Heart left ventricle (tissue), 16 donors: Measurements from ENCODE around the gene ARAP1. TPM values are rescaled to one million over a fixed set of nuclear protein-coding genes. Genes with fewer than 3 reads are reported as not detected.

Experiments used
- ATAC-seq, 4 donors: fragments of 200-7000 bp; cut with Tn5 transposase; one replicate each; pipeline ENCODE4 v1.9.1; 2020 to 2022; ENCODE audit warnings: moderate library complexity in 4 of 4, mild to moderate bottlenecking in 3 of 4, moderate number of reproducible peaks in 1 of 4
- DNase-seq, 5 donors: peaks; one replicate each; pipeline ENCODE4 v3.0.0-alpha.2; 2020
- H3K27ac ChIP-seq, 12 donors: fragments of 200-600 bp; sonication (generic) in 4 of 12; one replicate each; pipeline versions ENCODE4 v1.5.0 to v1.8.0; 2016 to 2022; ENCODE audit warnings: mild to moderate bottlenecking in 2 of 12
- H3K27me3 ChIP-seq, 9 donors: fragments of 200-600 bp; sonication (generic) in 2 of 9; one replicate each; pipeline versions ENCODE4 v1.5.1 to v1.8.0; 2016 to 2022; ENCODE audit warnings: mild to moderate bottlenecking in 3 of 9
- H3K36me3 ChIP-seq, 9 donors: fragments of 200-600 bp; sonication (generic) in 2 of 9; one replicate each; pipeline versions ENCODE4 v1.5.0 to v1.8.0; 2018 to 2022; ENCODE audit warnings: mild to moderate bottlenecking in 2 of 9
- H3K4me1 ChIP-seq, 12 donors: fragments of 200-600 bp; sonication (generic) in 4 of 12; one replicate each; pipeline versions ENCODE4 v1.5.0 to v1.8.0; 2016 to 2022; ENCODE audit warnings: mild to moderate bottlenecking in 3 of 12
- H3K4me3 ChIP-seq, 12 donors: fragments of 200-600 bp; sonication (generic) in 4 of 12; one replicate each; pipeline versions ENCODE4 v1.5.0 to v1.8.0; 2017 to 2022; ENCODE audit warnings: mild to moderate bottlenecking in 9 of 12, moderate library complexity in 4 of 12
- H3K9me3 ChIP-seq, 12 donors: fragments of 200-600 bp; sonication (generic) in 4 of 12; one replicate each; pipeline versions ENCODE4 v1.5.0 to v1.8.0; 2016 to 2022; ENCODE audit warnings: mild to moderate bottlenecking in 1 of 12
- POLR2A ChIP-seq, 2 donors: fragments of 450-650 bp; IDR thresholded peaks; one replicate each; pipeline ENCODE4 v1.6.1; 2017; ENCODE audit warnings: antibody characterized with exemption in 2 of 2, mild to moderate bottlenecking in 2 of 2, moderate library complexity in 2 of 2
- WGBS, 4 donors: extraction: QIAGEN DNeasy Blood & Tissue Kit in 2 of 4; methylation state at CpG; one replicate each; pipeline versions ENCODE4 v1.1.5 to v1.1.7; 2013 to 2018; 5-methylcytosine and 5-hydroxymethylcytosine counted together
- intact Hi-C, 10 donors: fragments of 100-400 bp; cut with DNase I; formaldehyde crosslinking; loops; one replicate each; pipeline versions ENCODE4 v1.11.1 to v1.14.2; 2022
- polyA plus RNA-seq, 2 donors: library from polyadenylated mRNA; stranded (reverse); fragments of 200-250 nt; gene quantifications; one replicate each; pipeline ENCODE4 v1.2.3, GENCODE V29; 2013
- total RNA-seq, 9 donors: library from RNA; depleted of rRNA in 2 of 9; stranded (reverse); fragments of >200 nt in 2 of 9; fragmentation: NEBNext Ultra II Directional in 3 of 9; extraction: Animal tissue kit (Norgen Biotek cat#: 25700) in 3 of 9; gene quantifications; one replicate each; pipeline versions ENCODE4 v1.1.0 to v1.2.4, GENCODE V29; 2016 to 2023
- TF ChIP-seq, protein P1 (sequence below), 12 donors: fragments of 200-600 bp; sonication (generic) in 4 of 12; IDR thresholded peaks; one replicate each; pipeline versions ENCODE4 v1.5.0 to v1.8.0; 2018 to 2022; ENCODE audit warnings: antibody characterized with exemption in 12 of 12, mild to moderate bottlenecking in 5 of 12
- donor health status: ischemic (EF 13 %, LVEDD 7.1; RV severe dilation, severe dysfunction).
- donor health status: healthy with polysubstance abuse.
- donor health status: DM: no; HTN: yes; CAD: no.
- donor health status: DM: no; HTN: no; CAD: no.
- donor health status: ischemic (EF 25% LVEDD 6.9; RV normal size, moderate dysfunction).
- donor health status: ischemic (EF 25% LVEDD 5.7; RV mildly dilated, moderate dysfunction).
- donor health status: healthy.
- donor health status: DM: yes; HTN: yes; CAD: no.
- donor health status: ischemic (EF 35%, LVEDD 5.7; RV mildly dilated, moderate dysfunction).
- donor health status: nonischemic (EF 11% LVEDD 7.7; RV severe dilation, severe dysfunction).
- donor health status: DM: yes; HTN: yes; CAD: no.
- donor health status: PGD.
- donor health status: ischemic (EF 29% LVEDD 5.4; RV normal size, mild dysfunction).
- donor health status: nonischemic (EF 23%, LVEDD 6.1; RV moderate dilation, normal function).

Gene ARAP1
- total and polyA plus RNA-seq, 11 donors: 35.4 to 116 (median 43.6) TPM

- H3K36me3 ChIP-seq: no peaks in the 10 kb centered on the region
- H3K27ac ChIP-seq: no peak overlapping the region
- DNase-seq: no peak
- ATAC-seq: no peak
- intact Hi-C loops: no loop called here
- 94 to 98% (median 95%) methylated on average over 4 of the region's 4 CpGs for WGBS, 4 donors
- no peaks in the 10 kb centered on the region for H3K9me3 ChIP-seq
- peaks cover 0 to 5% (median 0%) of the 10 kb centered on the region in 12 donors for H3K4me1 ChIP-seq
- H3K4me3 ChIP-seq: no peak overlapping the region
- no peaks in the 10 kb centered on the region for H3K27me3 ChIP-seq
- TF ChIP-seq POLR2A (IDR thresholded peaks at IDR 0.05): no peak
- TF ChIP-seq, protein P1, sequence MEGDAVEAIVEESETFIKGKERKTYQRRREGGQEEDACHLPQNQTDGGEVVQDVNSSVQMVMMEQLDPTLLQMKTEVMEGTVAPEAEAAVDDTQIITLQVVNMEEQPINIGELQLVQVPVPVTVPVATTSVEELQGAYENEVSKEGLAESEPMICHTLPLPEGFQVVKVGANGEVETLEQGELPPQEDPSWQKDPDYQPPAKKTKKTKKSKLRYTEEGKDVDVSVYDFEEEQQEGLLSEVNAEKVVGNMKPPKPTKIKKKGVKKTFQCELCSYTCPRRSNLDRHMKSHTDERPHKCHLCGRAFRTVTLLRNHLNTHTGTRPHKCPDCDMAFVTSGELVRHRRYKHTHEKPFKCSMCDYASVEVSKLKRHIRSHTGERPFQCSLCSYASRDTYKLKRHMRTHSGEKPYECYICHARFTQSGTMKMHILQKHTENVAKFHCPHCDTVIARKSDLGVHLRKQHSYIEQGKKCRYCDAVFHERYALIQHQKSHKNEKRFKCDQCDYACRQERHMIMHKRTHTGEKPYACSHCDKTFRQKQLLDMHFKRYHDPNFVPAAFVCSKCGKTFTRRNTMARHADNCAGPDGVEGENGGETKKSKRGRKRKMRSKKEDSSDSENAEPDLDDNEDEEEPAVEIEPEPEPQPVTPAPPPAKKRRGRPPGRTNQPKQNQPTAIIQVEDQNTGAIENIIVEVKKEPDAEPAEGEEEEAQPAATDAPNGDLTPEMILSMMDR (IDR thresholded peaks at IDR 0.05): no peak
Measured at GRCh38 chr11:72767203-72768062, 15.2 kb upstream of the ARAP1 start.

DNA sequence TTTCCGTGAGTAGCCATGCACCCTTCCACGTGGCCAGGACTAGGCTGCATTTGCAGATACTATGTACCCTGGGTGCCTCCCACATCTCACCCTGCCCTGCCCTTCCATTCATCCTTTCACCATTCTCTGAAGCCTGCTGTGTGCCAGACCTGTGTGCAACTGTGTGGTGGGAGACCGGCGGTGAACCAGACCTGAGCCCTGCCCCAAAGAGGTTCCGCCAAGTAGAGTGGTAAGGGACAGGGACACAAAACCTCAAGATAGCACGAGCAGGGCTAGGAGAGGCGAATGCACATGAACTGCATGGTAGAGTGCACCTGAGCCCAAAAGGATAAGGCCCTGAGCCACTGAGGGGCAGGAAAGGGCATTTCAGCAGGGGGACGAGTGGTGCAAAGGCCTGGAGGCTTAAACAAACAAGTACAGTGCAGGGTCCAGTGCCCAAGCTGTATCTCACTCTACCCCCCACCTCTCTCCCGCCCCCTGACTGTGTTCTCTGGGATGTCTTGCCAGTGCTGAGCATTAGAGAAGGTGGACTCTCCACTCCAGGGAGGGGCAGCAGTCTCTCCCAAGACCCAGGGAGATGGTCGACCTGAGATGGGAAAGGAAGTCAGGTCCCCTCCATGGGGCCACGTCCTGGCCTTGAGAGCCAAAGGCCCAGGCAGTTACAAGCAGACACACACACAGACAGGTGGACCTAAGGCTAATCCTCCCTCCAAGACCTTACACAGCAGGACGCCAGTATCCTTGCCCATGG is 14.1 kb upstream of the ARAP1 start:
- H3K36me3 ChIP-seq: no peaks in the 10 kb centered on the region
- 86 to 88% (median 87%) methylated on average over 11 to 12 of the region's 12 CpGs for WGBS, 4 donors
- DNase-seq (no peak), ATAC-seq (no peak)
- H3K27ac ChIP-seq: no peak overlapping the region
- no peak overlapping the region for H3K4me3 ChIP-seq
- H3K27me3 ChIP-seq: no peaks in the 10 kb centered on the region
- intact Hi-C loops: no loop called here
- no peaks in the 10 kb centered on the region for H3K9me3 ChIP-seq
- TF ChIP-seq POLR2A (IDR thresholded peaks at IDR 0.05): no peak
- TF ChIP-seq, protein P1 (IDR thresholded peaks at IDR 0.05): no peak
- H3K4me1 ChIP-seq: peaks cover 0 to 5% (median 0%) of the 10 kb centered on the region in 12 donors

- DNase-seq (no peak), ATAC-seq (no peak)
- Histone ChIP-seq H3K27ac (no peak overlapping the region), H3K9me3 (no peaks in the 10 kb centered on the region), H3K27me3 (no peaks in the 10 kb centered on the region), H3K4me3 (no peak overlapping the region), H3K4me1 (peaks cover 0 to 10% (median 1%) of the 10 kb centered on the region in 12 donors), H3K36me3 (no peaks in the 10 kb centered on the region)
- TF ChIP-seq POLR2A (IDR thresholded peaks at IDR 0.05): no peak
- TF ChIP-seq, protein P1 (IDR thresholded peaks at IDR 0.05): no peak
- intact Hi-C loops: no loop called here
- 86 to 90% (median 89%) methylated on average over 12 to 13 of the region's 13 CpGs for WGBS, 4 donors
Measured at GRCh38 chr11:72764503-72764902, 12.3 kb upstream of the ARAP1 start.

DNA sequence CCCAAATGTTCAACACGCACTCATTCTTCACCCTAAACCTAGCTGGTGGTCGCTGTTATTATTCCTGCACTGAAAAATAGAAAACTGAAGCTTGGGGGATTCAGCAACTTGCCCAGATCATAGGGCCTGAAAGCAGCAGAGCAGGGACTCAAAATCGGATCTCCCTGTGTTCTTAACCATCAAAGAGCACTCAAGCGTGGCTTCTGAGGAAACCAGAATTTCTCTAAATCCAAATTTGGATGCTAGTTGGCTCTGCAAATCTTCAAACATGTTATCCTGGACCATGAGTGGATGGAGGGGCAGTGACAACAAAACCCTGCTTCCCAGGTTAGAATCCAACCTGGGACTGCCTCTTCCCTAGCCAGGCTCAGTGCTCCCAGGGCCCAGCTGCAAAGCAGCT is 11.6 kb upstream of the ARAP1 start:
- Histone ChIP-seq H3K36me3 (no peaks in the 10 kb centered on the region), H3K27ac (no peak overlapping the region), H3K9me3 (no peaks in the 10 kb centered on the region), H3K4me3 (no peak overlapping the region), H3K4me1 (peaks cover 0 to 16% (median 2%) of the 10 kb centered on the region in 12 donors), H3K27me3 (no peaks in the 10 kb centered on the region)
- ATAC-seq (no peak), DNase-seq (no peak)
- WGBS, 4 donors: 94 to 100% (median 96%) methylated on average over 4 of the region's 4 CpGs
- intact Hi-C loops: no loop called here
- TF ChIP-seq POLR2A (IDR thresholded peaks at IDR 0.05): no peak
- TF ChIP-seq, protein P1 (IDR thresholded peaks at IDR 0.05): no peak
